Fibroblast of skin of abdomen (primary cell): ENCODE data around the gene NMT2.

ENCODE experiments used
- DNase-seq: peaks from one replicate; pipeline ENCODE4 v3.0.0-alpha.2; 2013

Gene NMT2

DNA sequence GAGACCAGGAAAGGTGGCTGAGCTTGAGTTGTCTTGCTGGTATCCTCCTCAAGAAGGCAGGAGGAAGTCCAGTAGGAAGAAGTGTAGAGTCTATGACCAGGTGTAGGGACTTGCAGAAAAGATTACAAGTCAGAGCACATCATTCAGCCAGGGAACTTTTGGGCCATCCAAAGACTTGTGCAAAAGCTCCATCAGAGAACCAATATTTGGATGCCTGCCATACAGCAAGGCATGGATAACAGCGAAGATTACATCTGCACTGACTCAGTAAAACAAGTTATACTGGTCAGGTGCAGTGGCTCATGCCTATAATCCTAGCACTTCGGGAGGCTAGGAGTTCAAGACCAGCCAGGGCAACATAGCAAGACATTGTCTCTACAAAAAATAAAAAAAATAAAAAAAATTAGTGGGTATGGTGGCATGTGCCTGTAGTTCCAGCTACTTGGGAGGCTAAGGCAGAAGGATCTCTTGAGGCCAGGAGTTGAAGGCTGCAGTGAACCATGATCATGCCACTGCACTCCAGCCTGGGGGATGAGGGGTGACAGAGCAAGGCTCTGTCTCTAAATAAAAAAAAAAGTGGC lies 13.2 kb upstream of the NMT2 start:
- DNase-seq = no peak

GRCh38 chr10:15180736-15181135 lies 12.2 kb upstream of the NMT2 start:
- no peak for DNase-seq

DNA sequence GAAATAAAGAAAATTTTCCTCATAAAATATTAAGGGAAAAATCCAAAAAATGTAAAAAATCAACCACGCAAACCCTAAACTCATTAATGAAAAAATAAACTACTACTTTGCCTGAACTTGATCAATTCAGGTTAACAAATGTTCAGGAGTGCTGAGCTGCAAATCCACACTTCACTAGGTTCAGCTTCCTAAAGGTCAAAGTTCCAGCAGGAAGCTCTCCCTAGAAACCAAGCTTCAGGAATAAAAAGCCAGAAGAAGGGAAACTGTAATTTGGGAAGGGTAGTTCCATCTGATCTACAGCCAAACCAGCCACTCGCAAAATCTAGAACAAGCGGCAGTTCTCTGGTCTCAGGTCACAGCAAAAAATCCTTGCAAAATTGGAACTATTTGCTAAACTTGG lies 7.8 kb upstream of the NMT2 start:
- DNase-seq = no peak

DNA sequence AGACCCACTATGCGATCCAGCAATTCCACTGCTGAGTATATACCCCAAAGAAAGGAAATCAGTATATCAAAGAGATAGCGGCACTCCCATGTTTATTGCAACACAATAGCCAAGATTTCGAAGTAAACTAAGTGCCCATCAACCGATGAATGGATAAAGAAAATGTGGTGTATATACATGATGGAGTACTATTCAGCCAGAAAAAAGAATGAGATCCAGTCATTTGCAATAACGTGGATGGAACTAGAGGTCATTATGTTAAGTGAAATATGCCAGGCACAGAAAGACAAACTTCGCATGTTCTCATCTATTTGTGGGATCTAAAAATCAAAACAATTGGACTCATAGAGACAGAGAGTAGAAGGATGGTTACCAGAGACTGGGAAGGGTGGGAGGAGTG lies 7.1 kb upstream of the NMT2 start:
- DNase-seq = no peak

GRCh38 chr10:15172306-15172840 lies 3.9 kb upstream of the NMT2 start:
- DNase-seq = no peak

DNA sequence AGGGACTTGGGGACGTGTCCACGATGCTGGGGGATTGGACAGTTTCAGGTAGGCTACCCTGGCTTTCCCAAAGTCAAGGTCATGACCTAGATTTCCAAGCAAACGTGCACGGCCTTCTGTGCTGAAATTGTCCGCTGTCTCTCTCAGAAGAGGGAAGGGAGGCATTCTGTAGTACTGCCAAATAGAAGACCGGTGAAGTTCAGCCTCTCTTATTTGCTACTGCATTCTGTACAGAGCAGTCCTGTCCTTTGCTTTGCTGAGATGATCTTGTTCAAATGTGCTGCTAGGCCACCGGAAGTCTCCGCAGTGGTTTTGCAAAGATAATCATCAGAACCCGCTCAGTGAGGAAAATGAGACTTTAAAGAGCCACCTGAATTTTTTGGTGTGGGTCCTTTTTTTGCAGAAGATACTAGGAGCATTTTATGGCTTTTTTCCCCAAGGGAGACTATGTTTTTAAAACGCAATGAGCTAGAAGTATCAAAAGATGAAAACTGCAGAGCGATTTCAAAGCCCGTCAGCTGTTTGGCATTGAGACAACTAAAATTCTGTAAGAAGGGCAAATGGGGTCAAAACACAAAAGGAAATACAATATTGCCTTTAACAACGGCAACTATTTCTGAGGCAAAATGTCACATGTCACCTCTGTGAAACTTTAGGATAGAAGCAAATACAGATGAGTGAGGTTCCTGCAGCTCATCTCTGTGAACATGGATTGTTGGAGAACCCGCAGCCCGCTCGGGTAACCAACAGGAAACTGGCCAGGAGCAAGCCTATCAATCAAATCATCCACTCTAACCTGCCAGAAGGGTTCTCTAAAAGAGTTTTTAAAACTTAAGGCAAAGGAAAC lies 1.3 kb upstream of the NMT2 start:
- no peak for DNase-seq

DNA sequence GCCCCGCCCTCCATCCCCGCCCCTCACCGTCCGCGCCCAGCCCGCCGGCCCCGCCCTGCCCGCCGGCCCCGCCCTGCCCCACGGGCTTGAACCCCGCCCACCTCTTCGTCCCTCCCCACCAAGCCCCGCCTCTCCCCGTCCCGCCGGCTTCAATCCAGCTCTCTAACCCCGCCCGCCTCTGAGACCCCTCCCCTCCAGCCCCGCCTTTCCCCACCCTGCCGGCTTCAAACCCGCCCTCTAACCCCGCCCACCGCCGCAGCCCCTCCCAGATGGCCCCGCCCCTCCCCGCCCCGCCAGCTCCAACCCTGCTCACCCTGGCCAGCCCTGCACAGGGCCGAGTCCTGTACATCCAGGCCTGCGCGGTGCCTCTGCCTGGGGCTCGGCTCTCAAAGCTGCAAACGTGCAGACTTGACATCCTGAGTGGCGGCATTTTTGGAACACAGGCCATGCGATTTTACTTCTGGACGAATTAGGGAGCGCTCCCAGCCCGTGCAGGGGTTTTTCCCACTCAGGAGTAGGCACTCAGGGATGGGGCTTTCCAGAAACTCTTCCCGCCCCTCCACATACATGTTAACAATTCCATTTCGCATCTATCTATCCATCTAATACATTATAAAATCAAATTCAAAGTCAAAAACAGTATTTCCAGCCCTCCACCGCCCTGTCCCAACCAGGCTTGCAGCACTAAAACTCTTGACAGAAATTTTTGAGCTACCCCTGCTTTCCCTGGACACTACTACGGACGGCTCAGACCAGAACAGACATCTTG lies 477 bp upstream of the NMT2 start:
- peak; percentile 96 for DNase-seq

DNA sequence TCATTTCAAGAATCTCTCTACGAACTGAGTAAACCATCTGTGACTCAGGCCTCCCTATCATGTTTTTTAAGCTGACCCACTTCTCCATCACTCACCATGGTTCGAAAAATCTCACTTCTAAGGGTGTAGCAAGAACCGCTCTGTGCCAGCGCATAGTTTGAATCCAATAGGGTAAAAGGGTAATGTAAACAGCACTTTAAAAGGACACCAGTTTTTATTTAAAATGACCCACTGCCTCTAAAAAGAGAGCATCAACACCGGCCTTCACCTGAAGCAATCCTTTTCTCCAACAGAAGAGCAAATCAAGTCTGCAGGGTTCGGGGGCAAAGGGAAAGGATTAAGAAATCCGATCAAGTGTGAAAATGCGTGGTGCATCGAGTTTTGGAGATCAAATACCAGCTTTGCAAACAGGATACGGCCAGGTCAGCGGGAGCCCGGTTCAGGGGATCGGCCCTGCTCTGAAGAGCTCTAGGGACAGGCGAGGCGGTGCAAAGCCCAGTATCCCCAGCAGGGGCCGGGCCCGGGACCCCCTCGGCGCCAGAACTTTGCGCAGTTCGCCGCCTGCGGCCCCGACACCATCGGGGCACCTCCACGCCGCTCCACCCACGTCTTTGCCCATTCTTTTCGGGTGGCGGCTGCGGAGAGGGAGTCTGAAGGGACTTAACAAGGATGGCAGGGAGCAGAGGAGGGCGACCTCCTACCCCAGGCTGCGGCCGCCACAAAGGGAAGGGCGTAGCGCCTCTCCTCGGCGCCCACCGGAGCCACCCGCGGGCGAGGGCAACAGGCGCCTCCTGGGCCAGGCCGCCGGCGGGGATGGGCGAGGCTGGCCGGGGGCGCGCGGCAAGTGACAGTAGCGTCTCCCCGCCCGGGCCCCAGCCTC lies 842 bp downstream of the NMT2 start:
- DNase-seq = peak; percentile 38

- DNase-seq = no peak
Measured at GRCh38 chr10:15166325-15166724, 2.2 kb downstream of the NMT2 start.

- DNase-seq = no peak
Measured at GRCh38 chr10:15163253-15163828, 5.2 kb downstream of the NMT2 start.

DNA sequence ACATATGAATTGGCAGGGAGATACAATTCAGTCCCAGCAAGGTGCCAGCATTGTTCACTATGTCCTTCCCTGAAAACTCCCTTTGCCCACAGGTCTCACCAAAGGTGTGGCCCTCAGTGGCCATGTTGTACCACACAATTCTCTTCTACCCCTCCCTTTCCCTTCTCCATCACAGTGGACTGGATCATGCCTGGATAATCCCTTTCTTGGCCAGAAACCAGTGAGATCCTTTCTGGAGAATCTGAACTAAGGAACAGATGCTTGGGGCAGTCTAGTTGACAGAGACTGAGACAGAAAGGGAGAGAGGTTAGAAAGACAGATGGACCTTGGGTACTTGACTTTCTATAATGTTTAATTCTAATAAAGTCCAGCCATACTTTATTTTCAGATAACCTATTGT lies 9.5 kb downstream of the NMT2 start:
- DNase-seq = no peak

DNA sequence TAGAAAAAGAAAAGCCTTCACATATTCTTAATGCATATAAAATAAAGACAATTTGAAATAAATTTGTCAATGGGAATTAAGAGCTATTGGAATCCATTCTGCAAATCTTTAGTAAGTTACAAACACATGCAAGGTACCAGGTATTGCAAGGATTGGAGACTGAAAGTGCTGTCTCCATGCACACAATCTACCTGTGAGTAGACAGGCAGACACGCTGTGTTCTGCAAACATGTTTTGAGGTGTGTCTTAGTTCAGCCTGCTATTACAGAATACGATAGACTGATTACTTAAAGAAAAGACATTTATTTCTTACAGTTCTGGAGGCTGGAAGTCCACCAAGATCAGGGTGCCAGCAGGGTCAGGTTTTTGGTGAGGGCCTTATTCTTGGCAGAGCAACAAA lies 10.0 kb downstream of the NMT2 start:
- no peak for DNase-seq

- DNase-seq = no peak
Measured at GRCh38 chr10:15155978-15156656, 12.4 kb downstream of the NMT2 start.

GRCh38 chr10:15152556-15152955 lies 15.9 kb downstream of the NMT2 start:
- DNase-seq = no peak

- DNase-seq = no peak
Measured at GRCh38 chr10:15150563-15150962, 17.9 kb downstream of the NMT2 start.

DNA sequence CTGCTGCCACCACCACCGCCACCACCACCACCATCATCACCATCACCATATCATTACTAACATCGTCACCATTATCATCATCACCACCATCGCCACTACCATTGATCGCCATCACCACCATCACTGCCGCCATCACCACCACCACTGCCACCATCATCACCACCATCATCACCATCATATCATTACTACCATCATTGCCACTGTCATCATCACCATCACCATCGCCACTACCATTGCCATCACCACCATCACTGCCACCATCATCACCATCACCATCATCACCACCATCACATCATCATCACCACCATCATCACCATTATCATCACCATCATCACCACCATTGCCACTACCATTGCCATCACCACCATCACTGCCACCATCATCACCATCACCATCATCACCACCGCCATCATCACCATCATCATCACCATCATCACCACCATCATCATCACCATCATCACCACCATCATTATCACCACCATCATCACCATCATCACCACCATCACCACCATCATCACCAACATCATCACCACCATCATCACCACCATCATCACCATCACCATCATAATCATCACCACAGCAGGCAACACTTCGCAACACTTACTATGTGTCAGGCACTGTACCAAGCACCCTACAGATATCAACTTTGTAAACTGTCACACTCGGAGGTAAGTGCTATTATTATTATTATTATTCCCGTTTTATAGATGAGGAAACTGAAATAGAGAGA lies 19.3 kb downstream of the NMT2 start:
- DNase-seq = no peak

DNA sequence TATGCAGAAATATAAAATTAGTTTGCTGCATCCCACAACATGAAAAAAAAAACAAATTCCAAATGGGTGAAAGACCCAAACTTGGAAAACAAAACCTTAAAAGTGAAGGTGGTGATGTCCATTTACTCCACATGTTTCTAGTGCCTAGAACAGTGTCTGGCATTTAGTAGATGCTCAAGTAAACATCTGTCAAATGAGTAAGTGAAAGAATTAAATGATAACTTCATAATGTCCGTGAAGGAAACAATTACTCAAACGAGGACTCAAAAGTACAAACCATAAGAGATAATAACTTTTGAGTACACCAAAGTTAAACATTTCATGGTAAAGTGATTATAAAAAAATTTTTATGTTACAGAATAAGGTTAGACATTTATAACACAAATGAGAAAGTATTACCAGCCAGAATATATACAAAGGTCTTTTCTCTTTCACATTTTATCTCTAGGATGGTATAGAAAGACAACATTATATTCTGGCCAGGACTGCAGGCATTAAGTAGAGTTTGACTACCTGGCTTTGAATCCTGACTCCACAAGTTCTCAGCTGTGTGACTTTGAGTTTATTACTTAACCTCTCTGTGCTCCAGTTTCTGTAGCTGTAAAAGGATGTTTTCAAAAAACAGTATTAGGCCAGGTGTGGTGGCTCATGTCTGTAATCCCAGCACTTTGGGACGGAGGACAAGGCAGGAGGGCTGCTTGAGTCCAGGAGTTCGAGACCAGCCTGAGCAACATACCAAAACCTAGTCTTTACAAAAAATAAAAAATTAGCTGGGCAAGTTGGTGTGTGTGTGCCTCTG lies 20.7 kb downstream of the NMT2 start:
- DNase-seq = no peak

DNA sequence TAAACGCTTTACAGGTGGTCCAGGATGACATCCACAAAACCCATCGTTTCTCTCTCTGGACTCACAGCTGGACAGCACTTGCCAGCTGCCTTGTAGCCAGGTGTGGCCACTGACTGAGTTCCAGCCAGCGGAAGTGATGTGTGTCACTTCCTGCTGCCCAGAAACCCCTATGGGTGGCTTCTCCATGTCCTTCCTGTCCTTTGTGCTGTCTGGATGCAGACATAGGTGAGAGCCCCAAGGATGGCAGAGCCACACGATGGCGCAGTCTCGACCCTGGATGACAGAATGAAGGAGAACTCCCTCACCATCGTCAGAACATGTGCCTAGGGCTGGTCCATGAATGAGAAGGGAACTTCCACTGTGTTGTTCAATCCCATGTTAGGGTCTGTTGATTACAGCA lies 22.1 kb downstream of the NMT2 start:
- no peak for DNase-seq

GRCh38 chr10:15144788-15145187 lies 23.7 kb downstream of the NMT2 start:
- DNase-seq = peak; percentile 59
